Tibial nerve (tissue), 4 donors: ENCODE measurements around the gene NUMB. TPM values are rescaled to one million over a fixed set of nuclear protein-coding genes. Genes with fewer than 3 reads are reported as not detected.
"Not testable (repeated sequence)": the region's sequence is repeated elsewhere in the genome, so short reads cannot be mapped to it uniquely, and the experiment has no call there.

Source experiments
- DNase-seq, 2 donors: peaks; one replicate each; pipeline ENCODE4 v3.0.0-alpha.2; 2019; ENCODE audit warnings: low spot score in 2 of 2
- H3K27ac ChIP-seq, 4 donors: fragments of 200-600 bp; sonication (generic) in 3 of 4; one replicate each; pipeline ENCODE4 v1.5.1; 2017 to 2019; ENCODE audit warnings: mild to moderate bottlenecking in 1 of 4
- H3K27me3 ChIP-seq, 2 donors: fragments of 200-600 bp; sonication (generic) in 1 of 2; one replicate each; pipeline versions ENCODE4 v1.5.1 to v1.6.0; 2017 to 2019
- H3K36me3 ChIP-seq, 3 donors: fragments of 200-600 bp; sonication (generic); one replicate each; pipeline ENCODE4 v1.5.1; 2018 to 2019
- H3K4me1 ChIP-seq, 4 donors: fragments of 200-600 bp; sonication (generic) in 3 of 4; one replicate each; pipeline ENCODE4 v1.5.1; 2017 to 2019
- H3K4me3 ChIP-seq, 4 donors: fragments of 200-600 bp; sonication (generic) in 3 of 4; one replicate each; pipeline ENCODE4 v1.5.1; 2017 to 2019; ENCODE audit warnings: mild to moderate bottlenecking in 1 of 4, moderate library complexity in 1 of 4
- H3K9me3 ChIP-seq, 4 donors: fragments of 200-600 bp; sonication (generic) in 3 of 4; one replicate each; pipeline ENCODE4 v1.5.1; 2017 to 2019
- EP300 ChIP-seq, 2 donors: sonication (generic); formaldehyde crosslinking; IDR thresholded peaks; one replicate each; pipeline ENCODE4 v1.6.1; 2017; ENCODE audit warnings: antibody characterized with exemption in 2 of 2, mild to moderate bottlenecking in 1 of 2
- POLR2A ChIP-seq, 2 donors: fragments of 450-650 bp; IDR thresholded peaks; one replicate each; pipeline ENCODE4 v1.6.1; 2017; ENCODE audit warnings: antibody characterized with exemption in 2 of 2, mild to moderate bottlenecking in 2 of 2, moderate library complexity in 2 of 2
- WGBS, 2 donors: methylation state at CpG; one replicate each; pipeline ENCODE4 v1.1.5; 2018; 5-methylcytosine and 5-hydroxymethylcytosine counted together
- total RNA-seq, 4 donors: library from RNA; depleted of rRNA; stranded (reverse); fragments of >200 nt; gene quantifications; one replicate each; pipeline ENCODE4 v1.1.0, GENCODE V29; 2016
- TF ChIP-seq, protein P1 (sequence below), 5 experiments: fragments of 200-600 bp in 3 of 5; fragments of 450-650 bp in 2 of 5; sonication (generic) in 3 of 5; IDR thresholded peaks; one replicate each; pipeline ENCODE4 v1.5.1; 2016 to 2019; ENCODE audit warnings: antibody characterized with exemption in 5 of 5, mild to moderate bottlenecking in 3 of 5, moderate library complexity in 2 of 5

The NUMB gene
- total RNA-seq, 4 donors from 2014 or later, result 50.7 to 81.9 (median 60.2) TPM

DNA sequence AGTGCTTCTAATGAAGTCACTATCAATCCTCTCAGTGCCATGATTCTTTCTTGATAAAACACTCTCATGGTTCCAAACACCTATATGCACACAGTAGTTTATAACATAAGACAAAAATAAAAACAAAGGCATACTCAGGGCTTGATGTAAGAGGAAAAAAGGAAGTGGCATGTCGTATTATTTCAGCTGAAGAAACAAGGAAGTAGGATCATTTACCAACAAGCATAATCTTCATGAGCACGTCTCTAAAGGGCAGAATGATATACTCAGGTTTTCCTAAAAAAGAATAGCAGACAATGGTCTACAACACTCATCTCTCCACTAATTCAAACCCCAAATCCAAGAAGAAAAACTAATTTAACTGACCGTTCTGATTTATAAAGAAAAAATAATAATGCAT lies 33.9 kb downstream of the NUMB start:
- H3K9me3 ChIP-seq, result no peaks in the 10 kb centered on the region
- H3K27ac ChIP-seq, result peak overlapping the region in 1 of 4 donors; percentile 37
- TF ChIP-seq POLR2A (IDR thresholded peaks at IDR 0.05) (no peak), EP300 (IDR thresholded peaks at IDR 0.05) (no peak)
- TF ChIP-seq, protein P1, sequence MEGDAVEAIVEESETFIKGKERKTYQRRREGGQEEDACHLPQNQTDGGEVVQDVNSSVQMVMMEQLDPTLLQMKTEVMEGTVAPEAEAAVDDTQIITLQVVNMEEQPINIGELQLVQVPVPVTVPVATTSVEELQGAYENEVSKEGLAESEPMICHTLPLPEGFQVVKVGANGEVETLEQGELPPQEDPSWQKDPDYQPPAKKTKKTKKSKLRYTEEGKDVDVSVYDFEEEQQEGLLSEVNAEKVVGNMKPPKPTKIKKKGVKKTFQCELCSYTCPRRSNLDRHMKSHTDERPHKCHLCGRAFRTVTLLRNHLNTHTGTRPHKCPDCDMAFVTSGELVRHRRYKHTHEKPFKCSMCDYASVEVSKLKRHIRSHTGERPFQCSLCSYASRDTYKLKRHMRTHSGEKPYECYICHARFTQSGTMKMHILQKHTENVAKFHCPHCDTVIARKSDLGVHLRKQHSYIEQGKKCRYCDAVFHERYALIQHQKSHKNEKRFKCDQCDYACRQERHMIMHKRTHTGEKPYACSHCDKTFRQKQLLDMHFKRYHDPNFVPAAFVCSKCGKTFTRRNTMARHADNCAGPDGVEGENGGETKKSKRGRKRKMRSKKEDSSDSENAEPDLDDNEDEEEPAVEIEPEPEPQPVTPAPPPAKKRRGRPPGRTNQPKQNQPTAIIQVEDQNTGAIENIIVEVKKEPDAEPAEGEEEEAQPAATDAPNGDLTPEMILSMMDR (IDR thresholded peaks at IDR 0.05), result no peak
- no peak overlapping the region for H3K4me3 ChIP-seq
- H3K4me1 ChIP-seq, result peaks cover 0 to 39% (median 2%) of the 10 kb centered on the region in 4 donors
- no peak for DNase-seq
- H3K36me3 ChIP-seq, result peaks cover 0 to 15% (median 0%) of the 10 kb centered on the region in 3 donors
- 27% methylated on average over 3 of the region's 3 CpGs for WGBS, 2 donors
- no peaks in the 10 kb centered on the region for H3K27me3 ChIP-seq

DNA sequence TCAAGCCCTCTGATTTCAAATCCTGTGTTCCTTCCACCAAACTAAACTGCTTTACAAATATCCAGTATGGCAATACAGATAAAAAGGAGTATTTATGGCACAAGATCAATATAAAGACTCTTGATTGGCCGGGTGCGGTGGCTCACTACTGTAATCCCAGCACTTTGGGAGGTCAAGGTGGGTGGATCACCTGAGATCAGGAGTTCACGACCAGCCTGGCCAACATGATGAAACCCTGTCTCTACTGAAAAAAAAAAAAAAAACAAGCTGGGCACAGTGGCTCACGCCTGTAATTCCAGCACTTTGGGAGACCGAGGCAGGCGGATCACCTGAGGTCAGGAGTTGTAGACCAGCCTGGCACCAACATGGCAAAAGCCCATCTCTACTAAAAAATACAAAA lies 35.3 kb downstream of the NUMB start:
- WGBS, 2 donors, result 95 to 97% methylated on average over 6 of the region's 6 CpGs
- H3K4me1 ChIP-seq, result peaks cover 0 to 32% (median 2%) of the 10 kb centered on the region in 4 donors

DNA sequence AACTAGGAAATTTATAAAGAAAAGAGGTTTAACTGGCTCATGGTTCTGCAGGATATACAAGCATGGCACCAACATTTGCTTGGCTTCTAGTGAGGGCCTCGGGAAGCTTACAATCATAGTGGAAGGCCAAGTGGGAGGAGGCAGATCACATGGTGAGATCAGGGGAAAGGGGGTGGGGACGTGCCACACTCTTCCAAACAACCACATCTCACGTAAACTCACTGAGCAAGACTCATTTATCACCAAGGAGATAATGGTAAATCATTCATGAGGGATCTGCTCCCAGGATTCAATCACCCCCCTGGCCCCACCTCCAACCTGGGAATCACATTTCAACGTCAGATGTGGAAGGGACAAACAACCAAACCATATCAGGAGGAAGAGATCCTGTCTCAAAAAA lies 35.8 kb downstream of the NUMB start:
- no peaks in the 10 kb centered on the region for H3K9me3 ChIP-seq
- H3K27ac ChIP-seq, result no peak overlapping the region
- DNase-seq, result no peak
- H3K36me3 ChIP-seq, result peaks cover 0 to 18% (median 0%) of the 10 kb centered on the region in 3 donors
- TF ChIP-seq EP300 (IDR thresholded peaks at IDR 0.05) (no peak), POLR2A (IDR thresholded peaks at IDR 0.05) (no peak)
- TF ChIP-seq, protein P1 (IDR thresholded peaks at IDR 0.05), result no peak
- H3K4me1 ChIP-seq, result peaks cover 0 to 26% (median 2%) of the 10 kb centered on the region in 4 donors
- 69 to 73% methylated on average over 4 of the region's 4 CpGs for WGBS, 2 donors
- H3K27me3 ChIP-seq, result no peaks in the 10 kb centered on the region
- no peak overlapping the region for H3K4me3 ChIP-seq

More for the DNA sequence above, 35.3 kb downstream of the NUMB start:
- H3K4me3 ChIP-seq, DNase-seq, H3K9me3 ChIP-seq, H3K27me3 ChIP-seq, H3K27ac ChIP-seq: not testable (repeated sequence)
- H3K36me3 ChIP-seq, result peaks cover 0 to 18% (median 0%) of the 10 kb centered on the region in 3 donors

DNA sequence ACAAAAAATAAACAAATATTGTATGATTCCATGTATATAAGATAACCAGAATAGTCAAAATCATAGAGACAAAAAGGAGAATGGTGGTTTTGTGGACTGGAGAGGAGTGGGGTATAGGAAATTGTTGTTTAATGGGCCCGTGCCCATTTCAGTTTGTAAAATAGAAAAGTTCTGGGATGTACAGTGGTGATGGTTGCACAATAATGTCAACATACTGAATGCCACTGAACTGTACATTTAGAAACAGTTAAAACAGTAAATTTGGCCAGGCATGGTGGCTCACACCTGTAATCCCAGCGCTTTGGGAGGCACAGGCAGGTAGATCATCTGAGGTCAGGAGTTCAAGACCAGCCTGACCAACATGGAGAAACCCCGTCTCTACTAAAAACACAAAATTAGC lies 40.1 kb downstream of the NUMB start:
- 94% methylated on average over 3 of the region's 3 CpGs for WGBS, 2 donors
- no peak for DNase-seq
- Histone ChIP-seq H3K4me3 (no peak overlapping the region), H3K4me1 (peaks cover 0 to 4% (median 2%) of the 10 kb centered on the region in 4 donors), H3K27me3 (no peaks in the 10 kb centered on the region), H3K36me3 (peaks cover 0 to 28% (median 0%) of the 10 kb centered on the region in 3 donors), H3K27ac (no peak overlapping the region), H3K9me3 (peaks cover 0 to 8% (median 0%) of the 10 kb centered on the region in 4 donors)
- no peak for TF ChIP-seq POLR2A (IDR thresholded peaks at IDR 0.05)
- no peak for TF ChIP-seq EP300 (IDR thresholded peaks at IDR 0.05)
- TF ChIP-seq, protein P1 (IDR thresholded peaks at IDR 0.05), result no peak

DNA sequence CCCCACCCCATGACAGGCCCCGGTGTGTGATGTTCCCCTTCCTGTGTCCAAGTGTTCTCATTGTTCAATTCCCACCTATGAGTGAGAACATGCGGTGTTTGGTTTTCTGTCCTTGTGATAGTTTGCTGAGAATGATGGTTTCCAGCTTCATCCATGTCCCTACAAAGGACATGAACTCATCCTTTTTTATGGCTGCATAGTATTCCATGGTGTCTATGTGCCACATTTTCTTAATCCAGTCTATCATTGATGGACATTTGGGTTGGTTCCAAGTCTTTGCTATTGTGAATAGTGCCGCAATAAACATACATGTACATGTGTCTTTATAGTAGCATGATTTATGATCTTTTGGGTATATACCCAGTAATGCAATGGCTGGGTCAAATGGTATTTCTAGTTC lies 52.1 kb downstream of the NUMB start:
- not testable (repeated sequence) for DNase-seq, H3K4me3 ChIP-seq, H3K27ac ChIP-seq, H3K4me1 ChIP-seq, H3K9me3 ChIP-seq, H3K27me3 ChIP-seq
- WGBS, 2 donors, result 93 to 100% methylated on average over 3 of the region's 3 CpGs
- peaks cover 0 to 32% (median 0%) of the 10 kb centered on the region in 3 donors for H3K36me3 ChIP-seq

DNA sequence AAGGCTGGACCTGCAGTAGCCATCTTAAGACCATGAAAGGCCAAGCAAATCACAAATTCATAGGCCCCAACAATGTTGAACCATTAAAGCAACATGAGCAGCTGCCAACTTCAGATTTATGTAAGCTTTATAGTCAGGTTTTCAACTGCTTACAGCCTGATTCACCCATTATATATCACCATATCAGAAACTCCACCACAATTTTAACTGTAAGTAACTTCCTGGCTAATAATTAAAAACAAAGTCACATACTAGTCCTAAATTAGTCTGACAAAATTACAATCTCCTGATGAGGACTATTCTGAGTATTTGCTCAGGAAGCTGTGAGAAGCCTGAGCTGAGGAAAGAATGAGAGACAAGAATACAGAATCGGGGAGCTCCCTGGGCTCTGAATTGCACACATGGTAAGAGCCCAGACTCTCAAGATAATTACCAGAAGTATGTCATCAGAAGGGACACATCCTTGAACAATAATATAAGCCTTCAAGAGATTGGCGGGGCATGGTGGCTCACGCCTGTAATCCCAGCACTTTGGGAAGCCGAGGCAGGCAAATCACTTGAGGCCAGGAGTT lies 55.1 kb downstream of the NUMB start:
- H3K9me3 ChIP-seq, result no peaks in the 10 kb centered on the region
- H3K4me3 ChIP-seq, result no peak overlapping the region
- H3K27ac ChIP-seq, result no peak overlapping the region
- TF ChIP-seq, protein P1 (IDR thresholded peaks at IDR 0.05), result no peak
- no peak for TF ChIP-seq POLR2A (IDR thresholded peaks at IDR 0.05)
- H3K36me3 ChIP-seq, result peaks cover 0 to 18% (median 0%) of the 10 kb centered on the region in 3 donors
- DNase-seq, result no peak
- 89 to 94% methylated on average over 4 of the region's 4 CpGs for WGBS, 2 donors
- no peaks in the 10 kb centered on the region for H3K27me3 ChIP-seq
- peaks cover 0 to 2% (median 0%) of the 10 kb centered on the region in 4 donors for H3K4me1 ChIP-seq
